HT1080 (cell line): ENCODE data around the gene PLEKHN1. TPM values are rescaled to one million over a fixed set of nuclear protein-coding genes. Genes with fewer than 3 reads are reported as not detected.
A peak's percentile ranks its signal among the peaks of the same experiment; 100 is the strongest.
"Not testable (repeated sequence)": the region's sequence is repeated elsewhere in the genome, so short reads cannot be mapped to it uniquely, and the experiment has no call there.

ENCODE experiments used
- DNase-seq: peaks from one replicate; pipeline ENCODE4 v3.0.0-alpha.2; 2015; ENCODE audit warnings: low read depth
- total RNA-seq: library from RNA; depleted of rRNA; stranded (reverse); fragments of >200 nt; shearing (Covaris generic); gene quantifications from 2 replicates; pipeline ENCODE4 v1.2.3, GENCODE V29; 2014

The PLEKHN1 gene
- total RNA-seq, 1 experiment from 2014 or later, result 3.3 TPM

DNA sequence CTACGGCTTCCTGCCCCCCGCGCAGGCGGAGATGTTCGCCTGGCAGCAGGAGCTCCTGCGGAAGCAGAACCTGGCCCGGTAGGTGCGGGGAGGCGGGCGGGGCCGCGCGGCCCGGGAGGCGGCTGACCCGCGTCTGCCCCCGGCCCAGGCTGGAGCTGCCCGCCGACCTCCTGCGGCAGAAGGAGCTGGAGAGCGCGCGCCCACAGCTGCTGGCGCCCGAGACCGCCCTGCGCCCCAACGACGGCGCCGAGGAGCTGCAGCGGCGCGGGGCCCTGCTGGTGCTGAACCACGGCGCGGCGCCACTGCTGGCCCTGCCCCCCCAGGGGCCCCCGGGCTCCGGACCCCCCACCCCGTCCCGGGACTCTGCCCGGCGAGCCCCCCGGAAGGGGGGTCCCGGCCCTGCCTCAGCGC lies 23.9 kb upstream of the PLEKHN1 start:
- no peak for DNase-seq

GRCh38 chr1:942864-943533 lies 23.3 kb upstream of the PLEKHN1 start:
- no peak for DNase-seq

GRCh38 chr1:943545-944340 lies 22.5 kb upstream of the PLEKHN1 start:
- no peak for DNase-seq

- no peak for DNase-seq
Observed at GRCh38 chr1:944341-945325, 21.6 kb upstream of the PLEKHN1 start.

DNA sequence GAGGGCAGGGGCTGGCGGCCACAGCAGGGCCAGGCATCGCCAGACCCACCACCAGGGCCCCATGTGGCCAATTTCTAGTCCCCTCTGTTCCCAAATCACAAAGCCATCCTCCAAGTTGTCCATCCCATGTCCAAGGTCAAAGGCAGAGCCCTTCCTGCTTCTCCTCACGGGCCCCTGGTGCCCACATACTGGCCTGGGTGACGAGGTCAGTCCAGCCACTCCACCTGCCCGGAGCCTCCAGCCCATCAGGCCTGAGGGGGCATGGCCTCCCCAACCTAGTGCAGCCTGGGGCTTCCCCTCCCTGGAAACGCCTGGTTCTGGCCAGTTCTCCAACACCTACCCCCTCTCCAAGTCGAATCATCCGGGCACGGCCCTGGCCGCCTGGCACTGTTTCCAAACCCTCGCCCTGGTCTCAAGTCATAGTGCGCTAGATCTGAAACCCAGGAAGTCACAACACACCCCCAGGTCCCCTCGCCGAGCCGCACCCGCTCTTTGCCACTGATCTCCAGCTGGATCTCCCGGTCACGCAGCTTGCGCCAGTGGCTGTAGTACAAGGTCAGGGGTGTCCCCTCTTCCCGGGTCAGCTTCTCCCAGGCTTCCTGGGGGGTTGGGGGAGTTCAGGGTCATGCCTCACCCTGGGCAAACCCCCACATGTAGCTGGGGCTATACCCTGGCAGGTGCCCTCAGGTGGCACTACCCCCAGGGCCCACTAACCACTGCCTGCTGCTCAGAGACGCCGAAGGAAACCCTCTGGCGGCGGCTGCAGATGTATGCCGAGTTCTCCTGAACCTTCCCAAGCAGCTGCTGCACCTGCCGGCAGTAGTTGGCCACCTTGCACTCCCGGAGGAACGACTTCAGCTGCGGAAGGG lies 20.4 kb upstream of the PLEKHN1 start:
- DNase-seq, result no peak

DNA sequence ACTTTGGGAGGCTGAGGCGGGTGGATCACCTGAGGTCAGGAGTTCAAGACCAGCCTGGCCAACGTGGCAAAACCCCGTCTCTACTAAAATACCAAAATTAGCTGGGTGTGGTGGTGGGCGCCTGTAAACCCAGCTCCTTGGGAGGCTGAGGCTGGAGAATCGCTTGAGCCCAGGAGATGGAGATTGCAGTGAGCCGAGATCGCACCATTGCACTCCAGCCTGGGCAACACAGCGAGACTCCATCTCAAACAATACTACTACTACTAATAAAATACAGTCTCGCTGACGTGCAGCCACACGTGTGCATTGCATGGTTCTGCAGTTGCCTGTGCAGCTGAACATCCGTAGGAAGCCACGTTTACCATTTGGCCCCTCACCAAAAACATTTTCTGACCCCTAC lies 19.5 kb upstream of the PLEKHN1 start:
- not testable (repeated sequence) for DNase-seq

DNA sequence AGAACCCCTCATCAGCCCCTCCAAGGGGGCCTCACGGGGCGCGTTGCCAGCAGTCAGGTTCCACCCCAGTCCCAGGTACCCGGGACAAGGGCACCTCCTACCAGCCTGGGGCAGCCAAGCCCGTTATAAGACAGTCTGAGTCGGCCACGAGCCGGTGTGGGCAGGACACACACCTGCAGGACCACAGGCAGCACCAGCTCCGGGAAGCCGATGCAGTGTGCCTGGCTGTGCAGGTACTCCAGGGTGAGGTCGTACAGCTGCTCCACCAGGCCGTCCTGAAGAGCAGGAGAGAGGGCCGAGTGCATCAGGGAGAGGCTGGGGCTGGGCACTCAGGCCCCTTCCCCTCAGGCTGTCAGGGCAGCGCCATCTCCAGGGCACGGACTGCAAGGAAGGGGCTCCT lies 18.3 kb upstream of the PLEKHN1 start:
- DNase-seq, result no peak

GRCh38 chr1:950268-950667 lies 16.0 kb upstream of the PLEKHN1 start:
- DNase-seq, result no peak

DNA sequence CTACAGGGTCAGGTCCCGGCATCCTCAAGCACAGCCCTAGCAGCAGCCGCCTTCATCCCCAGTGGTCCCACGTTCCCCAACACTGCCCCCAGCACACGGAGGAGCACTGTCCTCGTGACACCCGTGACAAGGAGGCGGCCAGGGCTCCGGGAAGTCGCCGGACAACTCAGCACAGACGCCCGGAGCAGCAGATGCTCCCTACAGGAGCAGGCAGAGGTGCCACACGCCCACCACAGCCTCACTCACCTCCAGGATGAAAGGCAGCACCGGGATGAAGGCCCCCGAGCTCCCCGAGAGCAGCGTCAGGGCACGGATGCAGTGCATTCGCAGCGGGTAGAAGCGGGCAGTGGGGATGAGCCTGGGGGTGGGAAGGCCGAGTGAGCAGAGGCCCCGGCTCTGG lies 15.4 kb upstream of the PLEKHN1 start:
- DNase-seq, result no peak

DNA sequence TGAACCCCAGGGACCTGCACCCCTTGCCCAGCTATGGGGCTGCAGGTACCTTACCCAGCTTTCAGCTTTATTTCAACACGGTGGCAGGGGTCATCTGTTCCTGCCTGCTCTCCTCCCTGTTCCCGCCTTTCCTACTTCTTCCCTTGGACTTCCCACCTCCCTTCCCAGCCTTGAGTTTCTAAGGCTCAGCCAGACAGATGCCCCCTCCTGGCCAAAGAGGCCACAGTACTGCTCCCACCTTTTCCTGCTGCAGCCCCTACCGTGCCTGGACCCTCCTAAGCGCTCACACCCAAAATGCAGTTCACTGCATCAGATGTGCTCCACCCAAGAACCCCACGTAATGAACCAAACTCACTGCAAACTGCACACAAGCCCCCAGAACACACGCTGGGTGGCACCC lies 14.9 kb upstream of the PLEKHN1 start:
- DNase-seq, result no peak

DNA sequence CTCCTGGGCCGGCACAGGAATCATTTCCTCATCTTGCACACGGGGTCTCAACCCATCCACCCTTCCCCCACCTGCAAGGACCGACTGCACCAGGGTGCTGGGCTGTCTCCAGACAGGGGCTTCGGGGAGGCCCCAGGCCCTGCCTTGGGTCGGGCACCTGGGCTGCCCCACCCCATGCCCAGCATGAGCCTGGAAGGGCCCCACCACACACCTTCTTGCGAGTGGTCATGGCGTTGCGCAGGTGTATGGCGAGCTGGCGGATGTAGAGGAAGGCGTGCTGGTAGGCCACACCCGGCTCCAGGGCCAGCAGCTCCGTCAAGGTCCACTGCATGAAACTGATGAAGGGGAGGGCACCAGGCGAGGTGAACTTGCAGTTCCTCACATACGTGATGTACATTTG lies 14.1 kb upstream of the PLEKHN1 start:
- no peak for DNase-seq

GRCh38 chr1:952603-953002 lies 13.7 kb upstream of the PLEKHN1 start:
- no peak for DNase-seq

- DNase-seq, result no peak
Observed at GRCh38 chr1:953524-954320, 12.6 kb upstream of the PLEKHN1 start.

- DNase-seq, result no peak
Observed at GRCh38 chr1:954927-955326, 11.4 kb upstream of the PLEKHN1 start.

DNA sequence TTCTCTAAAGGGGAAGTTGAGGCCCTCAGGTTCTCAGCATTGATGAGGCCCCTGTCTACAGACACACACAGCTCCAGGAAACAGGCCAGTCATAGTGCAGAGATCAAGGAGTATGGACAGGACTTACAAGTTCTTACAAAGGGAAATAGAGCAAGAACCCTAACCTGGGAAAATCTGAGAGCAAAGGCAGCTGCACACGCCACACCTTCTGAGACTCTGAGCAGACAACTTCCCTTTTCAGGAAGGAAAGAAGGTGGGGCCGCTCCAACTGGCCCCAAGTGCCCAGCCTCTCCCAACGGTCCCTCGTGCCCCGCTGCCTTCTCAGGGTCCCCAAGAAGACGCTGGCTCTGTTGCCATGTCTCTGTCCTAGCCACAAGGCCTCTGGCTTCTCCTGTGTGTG lies 10.8 kb upstream of the PLEKHN1 start:
- DNase-seq, result no peak

GRCh38 chr1:956636-957035 lies 9.6 kb upstream of the PLEKHN1 start:
- no peak for DNase-seq

- peak; percentile 68 for DNase-seq
Observed at GRCh38 chr1:958823-959730, 7.2 kb upstream of the PLEKHN1 start, which contains the start of gene NOC2L. Gene NOC2L, minus strand, starts transcription at chr1:959256. Its CDS starts 16 bp downstream, at chr1:959240.

GRCh38 chr1:959731-960362 lies 6.4 kb upstream of the PLEKHN1 start:
- DNase-seq, result no peak
